ENCODE measurements around the gene PLIN4.
A peak's percentile ranks its signal among the peaks of the same experiment; 100 is the strongest.
"Not testable (repeated sequence)": the region's sequence is repeated elsewhere in the genome, so short reads cannot be mapped to it uniquely, and the experiment has no call there.

The PLIN4 gene, protein sequence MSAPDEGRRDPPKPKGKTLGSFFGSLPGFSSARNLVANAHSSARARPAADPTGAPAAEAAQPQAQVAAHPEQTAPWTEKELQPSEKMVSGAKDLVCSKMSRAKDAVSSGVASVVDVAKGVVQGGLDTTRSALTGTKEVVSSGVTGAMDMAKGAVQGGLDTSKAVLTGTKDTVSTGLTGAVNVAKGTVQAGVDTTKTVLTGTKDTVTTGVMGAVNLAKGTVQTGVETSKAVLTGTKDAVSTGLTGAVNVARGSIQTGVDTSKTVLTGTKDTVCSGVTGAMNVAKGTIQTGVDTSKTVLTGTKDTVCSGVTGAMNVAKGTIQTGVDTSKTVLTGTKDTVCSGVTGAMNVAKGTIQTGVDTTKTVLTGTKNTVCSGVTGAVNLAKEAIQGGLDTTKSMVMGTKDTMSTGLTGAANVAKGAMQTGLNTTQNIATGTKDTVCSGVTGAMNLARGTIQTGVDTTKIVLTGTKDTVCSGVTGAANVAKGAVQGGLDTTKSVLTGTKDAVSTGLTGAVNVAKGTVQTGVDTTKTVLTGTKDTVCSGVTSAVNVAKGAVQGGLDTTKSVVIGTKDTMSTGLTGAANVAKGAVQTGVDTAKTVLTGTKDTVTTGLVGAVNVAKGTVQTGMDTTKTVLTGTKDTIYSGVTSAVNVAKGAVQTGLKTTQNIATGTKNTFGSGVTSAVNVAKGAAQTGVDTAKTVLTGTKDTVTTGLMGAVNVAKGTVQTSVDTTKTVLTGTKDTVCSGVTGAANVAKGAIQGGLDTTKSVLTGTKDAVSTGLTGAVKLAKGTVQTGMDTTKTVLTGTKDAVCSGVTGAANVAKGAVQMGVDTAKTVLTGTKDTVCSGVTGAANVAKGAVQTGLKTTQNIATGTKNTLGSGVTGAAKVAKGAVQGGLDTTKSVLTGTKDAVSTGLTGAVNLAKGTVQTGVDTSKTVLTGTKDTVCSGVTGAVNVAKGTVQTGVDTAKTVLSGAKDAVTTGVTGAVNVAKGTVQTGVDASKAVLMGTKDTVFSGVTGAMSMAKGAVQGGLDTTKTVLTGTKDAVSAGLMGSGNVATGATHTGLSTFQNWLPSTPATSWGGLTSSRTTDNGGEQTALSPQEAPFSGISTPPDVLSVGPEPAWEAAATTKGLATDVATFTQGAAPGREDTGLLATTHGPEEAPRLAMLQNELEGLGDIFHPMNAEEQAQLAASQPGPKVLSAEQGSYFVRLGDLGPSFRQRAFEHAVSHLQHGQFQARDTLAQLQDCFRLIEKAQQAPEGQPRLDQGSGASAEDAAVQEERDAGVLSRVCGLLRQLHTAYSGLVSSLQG (N-terminal part only)

DNA sequence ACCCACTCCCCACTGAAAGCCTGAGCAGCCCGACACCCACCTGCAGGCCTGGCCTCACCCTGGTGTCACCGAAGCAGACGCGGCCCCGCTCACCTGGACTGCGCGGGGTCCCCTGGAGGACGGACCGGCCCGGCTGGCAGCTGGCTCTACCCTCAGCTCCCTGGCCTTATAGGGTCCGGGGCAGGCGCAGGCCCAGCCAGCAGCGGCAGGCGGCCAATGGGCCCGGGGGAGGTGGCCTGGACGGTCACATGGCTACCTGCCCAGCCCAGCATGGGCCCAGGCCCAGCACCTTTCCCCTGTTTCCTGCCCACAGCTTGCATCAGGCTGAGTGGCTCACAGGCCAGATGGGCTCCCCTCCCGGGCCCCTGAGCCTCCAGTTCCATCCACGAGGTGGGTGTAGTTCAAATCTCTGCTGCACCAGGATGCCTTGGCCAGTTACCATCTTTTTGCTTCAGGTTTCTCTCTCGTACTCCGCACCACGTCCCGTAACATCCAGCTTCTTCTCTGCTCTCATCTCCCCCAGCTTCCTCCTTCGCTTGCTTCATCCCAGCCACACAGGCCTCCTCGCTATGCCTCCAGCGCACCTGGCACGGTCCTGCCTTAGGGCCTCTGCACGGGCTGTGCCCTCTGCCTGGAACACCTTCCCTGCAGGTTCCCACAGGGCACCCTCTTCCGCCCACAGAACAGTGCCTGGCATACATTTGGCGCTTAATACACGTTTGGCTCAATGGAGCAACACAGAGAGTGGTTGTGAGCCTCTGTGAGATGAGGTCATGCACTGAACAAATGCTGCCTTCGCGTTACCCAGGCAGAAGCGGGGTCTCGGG, at the start of gene PLIN4:
PLIN4 (minus strand) TSS at position 142 of the 827 bp plus-strand sequence. CDS start 214 bp downstream, outside the sequence.
- DNase-seq (ENCODE audit: low read depth), result no peak
- TF ChIP-seq, protein P1, sequence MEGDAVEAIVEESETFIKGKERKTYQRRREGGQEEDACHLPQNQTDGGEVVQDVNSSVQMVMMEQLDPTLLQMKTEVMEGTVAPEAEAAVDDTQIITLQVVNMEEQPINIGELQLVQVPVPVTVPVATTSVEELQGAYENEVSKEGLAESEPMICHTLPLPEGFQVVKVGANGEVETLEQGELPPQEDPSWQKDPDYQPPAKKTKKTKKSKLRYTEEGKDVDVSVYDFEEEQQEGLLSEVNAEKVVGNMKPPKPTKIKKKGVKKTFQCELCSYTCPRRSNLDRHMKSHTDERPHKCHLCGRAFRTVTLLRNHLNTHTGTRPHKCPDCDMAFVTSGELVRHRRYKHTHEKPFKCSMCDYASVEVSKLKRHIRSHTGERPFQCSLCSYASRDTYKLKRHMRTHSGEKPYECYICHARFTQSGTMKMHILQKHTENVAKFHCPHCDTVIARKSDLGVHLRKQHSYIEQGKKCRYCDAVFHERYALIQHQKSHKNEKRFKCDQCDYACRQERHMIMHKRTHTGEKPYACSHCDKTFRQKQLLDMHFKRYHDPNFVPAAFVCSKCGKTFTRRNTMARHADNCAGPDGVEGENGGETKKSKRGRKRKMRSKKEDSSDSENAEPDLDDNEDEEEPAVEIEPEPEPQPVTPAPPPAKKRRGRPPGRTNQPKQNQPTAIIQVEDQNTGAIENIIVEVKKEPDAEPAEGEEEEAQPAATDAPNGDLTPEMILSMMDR (IDR thresholded peaks at IDR 0.05; ENCODE audit: control insufficient read depth, extremely low read depth, insufficient read depth), result no peak
- no peak within 1 kb of the TSS for H3K4me3 ChIP-seq (ENCODE audit: low read depth, low read length)

DNA sequence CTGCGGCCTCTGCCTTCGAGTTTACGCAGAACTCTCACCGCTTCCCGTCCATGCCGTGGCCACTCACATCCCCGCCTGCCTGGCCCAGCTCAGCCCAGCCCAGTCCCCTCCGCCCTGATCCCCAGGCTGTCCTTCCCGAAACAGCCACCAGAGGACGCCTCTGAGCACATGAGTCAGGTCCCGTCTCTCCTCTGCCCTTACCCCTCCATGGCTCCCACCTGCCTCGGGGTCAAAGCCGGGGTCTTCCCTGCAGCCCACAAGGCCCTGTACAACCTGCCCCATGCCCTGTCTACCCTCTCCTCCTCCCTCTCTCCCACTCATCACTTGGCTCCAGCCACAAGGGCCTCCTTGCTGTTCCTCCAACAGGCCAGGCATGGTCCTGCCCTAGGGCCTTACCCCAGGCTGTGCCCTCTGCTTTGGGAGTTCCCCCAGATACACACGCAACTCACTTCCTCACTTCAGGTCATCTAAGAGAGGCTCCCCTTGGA, 49.3 kb upstream of the PLIN4 start:
- H3K4me3 ChIP-seq (ENCODE audit: low read depth, low read length), result no peak overlapping the region
- no peak for DNase-seq (ENCODE audit: low read depth)
- TF ChIP-seq, protein P1 (IDR thresholded peaks at IDR 0.05; ENCODE audit: control insufficient read depth, extremely low read depth, insufficient read depth), result peak; percentile 73

DNA sequence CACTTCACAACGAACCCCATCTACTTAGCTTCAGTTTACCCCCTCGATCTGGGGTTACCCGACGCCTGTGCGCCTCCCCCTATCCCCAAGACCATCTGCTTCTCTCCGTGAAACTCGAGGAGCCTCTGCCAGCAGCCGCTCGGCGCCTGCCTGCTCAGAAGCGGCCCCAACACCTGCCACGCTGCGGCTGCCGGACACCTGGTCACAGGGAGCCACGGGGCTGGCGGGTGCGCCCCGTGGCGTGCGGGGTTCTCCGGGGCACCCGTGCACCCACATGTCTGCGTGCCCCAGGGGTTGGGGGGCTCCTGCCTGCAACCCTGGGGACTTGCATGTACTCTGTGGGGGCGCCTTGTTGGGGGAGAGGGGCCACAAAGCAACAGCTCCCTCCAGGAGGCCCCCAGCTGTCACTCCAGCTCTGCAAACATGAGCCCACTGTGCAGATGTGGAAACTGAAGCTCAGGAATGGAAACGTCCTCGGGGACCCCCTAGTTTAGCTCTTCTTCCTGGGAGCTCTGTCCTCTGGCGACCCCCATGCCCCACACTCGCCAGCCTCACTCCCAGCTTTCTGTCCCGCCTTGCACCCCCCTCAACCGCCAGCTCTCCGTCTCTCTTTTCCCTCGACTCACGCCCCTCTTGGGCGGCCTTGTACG, 48.2 kb upstream of the PLIN4 start:
- TF ChIP-seq, protein P1 (IDR thresholded peaks at IDR 0.05; ENCODE audit: control insufficient read depth, extremely low read depth, insufficient read depth), result no peak
- no peak for DNase-seq (ENCODE audit: low read depth)
- no peak overlapping the region for H3K4me3 ChIP-seq (ENCODE audit: low read depth, low read length)

DNA sequence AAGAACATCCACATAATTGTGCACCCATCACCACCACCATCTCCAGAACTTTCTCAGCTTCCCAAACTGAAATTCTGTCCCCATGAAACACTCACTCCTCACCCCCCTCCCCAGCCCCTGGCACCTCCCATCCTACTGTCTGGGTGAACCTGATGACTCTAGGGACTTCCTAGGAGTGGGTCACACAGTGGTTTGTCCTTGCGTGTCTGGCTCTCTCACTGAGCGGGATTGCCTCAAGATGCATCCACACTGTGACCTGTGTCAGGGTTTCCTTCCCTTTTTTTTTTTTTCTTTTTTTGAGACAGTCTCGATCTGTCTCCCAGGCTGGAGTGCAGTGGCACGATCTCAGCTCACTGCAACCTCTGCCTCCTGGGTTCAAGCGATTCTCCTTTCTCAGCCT, 45.3 kb upstream of the PLIN4 start:
- DNase-seq (ENCODE audit: low read depth), result not testable (repeated sequence)

DNA sequence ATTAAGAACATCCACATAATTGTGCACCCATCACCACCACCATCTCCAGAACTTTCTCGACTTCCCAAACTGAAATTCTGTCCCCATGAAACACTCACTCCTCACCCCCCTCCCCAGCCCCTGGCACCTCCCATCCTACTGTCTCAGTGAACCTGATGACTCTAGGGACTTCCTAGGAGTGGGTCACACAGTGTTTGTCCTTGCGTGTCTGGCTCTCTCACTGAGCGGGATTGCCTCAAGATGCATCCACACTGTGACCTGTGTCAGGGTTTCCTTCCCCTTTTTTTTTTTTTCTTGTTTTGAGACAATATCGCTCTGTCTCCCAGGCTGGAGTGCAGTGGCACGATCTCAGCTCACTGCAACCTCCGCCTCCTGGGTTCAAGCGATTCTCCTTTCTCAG, 43.8 kb upstream of the PLIN4 start:
- not testable (repeated sequence) for DNase-seq (ENCODE audit: low read depth); H3K4me3 ChIP-seq (ENCODE audit: low read depth, low read length)

More for the DNA sequence above, 45.3 kb upstream of the PLIN4 start:
- H3K4me3 ChIP-seq (ENCODE audit: low read depth, low read length), result not testable (repeated sequence)

DNA sequence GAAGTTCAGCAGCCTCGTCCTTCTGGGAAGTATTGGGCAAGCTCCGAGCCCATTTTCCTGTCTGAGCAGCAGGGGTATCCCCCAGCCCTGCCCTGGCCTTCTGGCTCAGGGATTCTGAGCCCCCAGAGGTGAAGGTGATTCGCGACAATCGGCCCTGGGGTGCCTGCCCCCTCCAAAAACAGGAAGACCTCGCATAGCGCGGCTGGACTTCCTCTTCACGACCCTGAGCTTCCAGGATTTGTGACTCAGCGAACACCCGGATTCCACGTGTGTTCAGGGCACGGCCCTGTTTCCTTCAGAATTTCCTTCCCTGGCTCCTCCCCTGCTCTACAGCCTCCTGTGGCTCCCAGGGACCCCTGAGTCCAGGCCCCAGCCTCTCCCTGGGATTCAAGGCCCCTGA, 41.3 kb upstream of the PLIN4 start, which contains the start of gene SEMA6B:
SEMA6B (minus strand) TSS at position 116 of the 400 bp plus-strand sequence. CDS start 1,227 bp downstream, outside the sequence.
- no peak for DNase-seq (ENCODE audit: low read depth)
- TF ChIP-seq, protein P1 (IDR thresholded peaks at IDR 0.05; ENCODE audit: control insufficient read depth, extremely low read depth, insufficient read depth), result no peak
- H3K4me3 ChIP-seq (ENCODE audit: low read depth, low read length), result no peak within 1 kb of the TSS

Measured in LNCaP clone FGC (cell line).